GM21447 (cell line): Measurements from ENCODE around the gene TAF4.
A peak's percentile ranks its signal among the peaks of the same experiment; 100 is the strongest.
"Not testable (repeated sequence)": the region's sequence is repeated elsewhere in the genome, so short reads cannot be mapped to it uniquely, and the experiment has no call there.

Experiments used
- ATAC-seq: cut with Tn5 transposase; IDR thresholded peaks from one replicate; pipeline ENCODE4 v1.9.1; 2021; ENCODE audit not compliant: unreplicated experiment

Gene TAF4, protein sequence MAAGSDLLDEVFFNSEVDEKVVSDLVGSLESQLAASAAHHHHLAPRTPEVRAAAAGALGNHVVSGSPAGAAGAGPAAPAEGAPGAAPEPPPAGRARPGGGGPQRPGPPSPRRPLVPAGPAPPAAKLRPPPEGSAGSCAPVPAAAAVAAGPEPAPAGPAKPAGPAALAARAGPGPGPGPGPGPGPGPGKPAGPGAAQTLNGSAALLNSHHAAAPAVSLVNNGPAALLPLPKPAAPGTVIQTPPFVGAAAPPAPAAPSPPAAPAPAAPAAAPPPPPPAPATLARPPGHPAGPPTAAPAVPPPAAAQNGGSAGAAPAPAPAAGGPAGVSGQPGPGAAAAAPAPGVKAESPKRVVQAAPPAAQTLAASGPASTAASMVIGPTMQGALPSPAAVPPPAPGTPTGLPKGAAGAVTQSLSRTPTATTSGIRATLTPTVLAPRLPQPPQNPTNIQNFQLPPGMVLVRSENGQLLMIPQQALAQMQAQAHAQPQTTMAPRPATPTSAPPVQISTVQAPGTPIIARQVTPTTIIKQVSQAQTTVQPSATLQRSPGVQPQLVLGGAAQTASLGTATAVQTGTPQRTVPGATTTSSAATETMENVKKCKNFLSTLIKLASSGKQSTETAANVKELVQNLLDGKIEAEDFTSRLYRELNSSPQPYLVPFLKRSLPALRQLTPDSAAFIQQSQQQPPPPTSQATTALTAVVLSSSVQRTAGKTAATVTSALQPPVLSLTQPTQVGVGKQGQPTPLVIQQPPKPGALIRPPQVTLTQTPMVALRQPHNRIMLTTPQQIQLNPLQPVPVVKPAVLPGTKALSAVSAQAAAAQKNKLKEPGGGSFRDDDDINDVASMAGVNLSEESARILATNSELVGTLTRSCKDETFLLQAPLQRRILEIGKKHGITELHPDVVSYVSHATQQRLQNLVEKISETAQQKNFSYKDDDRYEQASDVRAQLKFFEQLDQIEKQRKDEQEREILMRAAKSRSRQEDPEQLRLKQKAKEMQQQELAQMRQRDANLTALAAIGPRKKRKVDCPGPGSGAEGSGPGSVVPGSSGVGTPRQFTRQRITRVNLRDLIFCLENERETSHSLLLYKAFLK

DNA sequence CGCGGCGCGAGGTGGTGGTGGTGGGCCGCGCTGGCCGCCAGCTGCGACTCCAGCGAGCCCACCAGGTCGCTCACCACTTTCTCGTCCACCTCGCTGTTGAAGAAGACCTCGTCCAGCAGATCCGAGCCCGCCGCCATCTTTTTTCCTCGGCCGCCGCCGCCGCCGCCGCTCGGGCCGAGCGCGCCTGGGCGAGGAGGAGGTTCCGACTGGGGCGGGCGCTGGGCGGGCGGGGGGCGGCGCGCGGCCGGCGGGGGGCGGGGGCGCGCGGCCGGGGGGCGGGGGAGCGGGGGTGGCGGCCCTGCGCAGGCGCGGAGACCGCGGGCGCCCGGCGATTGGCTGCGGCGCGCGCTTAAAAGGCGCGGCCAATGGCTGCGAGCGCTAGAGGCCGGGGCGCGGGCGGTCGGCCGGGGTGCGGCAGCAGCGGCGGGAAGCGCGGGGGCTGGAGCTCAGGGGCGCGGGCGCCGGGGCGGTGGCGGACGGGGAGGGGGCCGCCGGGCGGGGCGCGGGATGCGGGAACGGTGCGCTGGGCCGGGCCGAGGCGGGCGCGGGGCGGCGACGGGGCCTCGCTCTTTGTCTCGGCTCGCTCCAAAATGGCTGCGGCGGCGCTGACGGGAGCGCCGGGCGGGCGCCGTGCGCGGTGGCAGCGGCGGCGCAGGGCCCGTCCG is at the start of gene TAF4:
Gene TAF4 (minus strand): TSS at position 208 of the 665 bp plus-strand sequence. CDS start 71 bp downstream, at position 137.
- peak; percentile 56 for ATAC-seq

DNA sequence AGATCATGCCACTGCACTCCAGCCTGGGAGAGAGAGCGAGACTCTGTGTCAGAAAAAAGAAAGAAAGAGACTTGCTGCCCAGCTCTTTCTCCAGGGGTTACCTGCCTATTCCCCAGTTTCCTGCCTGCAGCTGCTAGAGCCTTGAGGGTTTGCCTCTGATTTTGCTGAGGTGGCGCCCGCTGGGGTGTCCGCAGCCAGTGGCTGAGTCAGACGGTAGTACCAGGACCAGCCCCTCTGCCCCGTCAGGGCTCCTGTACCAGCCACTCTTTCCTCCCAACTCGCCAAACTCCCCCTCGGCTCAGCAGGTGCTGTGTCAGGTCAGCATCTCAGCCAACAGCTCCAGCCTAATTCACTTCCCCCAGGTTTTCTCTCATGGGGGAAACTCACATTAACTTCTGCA is 49.2 kb upstream of the TAF4 start:
- ATAC-seq, result no peak

GRCh38 chr20:62112368-62112767 is 46.7 kb upstream of the TAF4 start:
- ATAC-seq, result no peak

DNA sequence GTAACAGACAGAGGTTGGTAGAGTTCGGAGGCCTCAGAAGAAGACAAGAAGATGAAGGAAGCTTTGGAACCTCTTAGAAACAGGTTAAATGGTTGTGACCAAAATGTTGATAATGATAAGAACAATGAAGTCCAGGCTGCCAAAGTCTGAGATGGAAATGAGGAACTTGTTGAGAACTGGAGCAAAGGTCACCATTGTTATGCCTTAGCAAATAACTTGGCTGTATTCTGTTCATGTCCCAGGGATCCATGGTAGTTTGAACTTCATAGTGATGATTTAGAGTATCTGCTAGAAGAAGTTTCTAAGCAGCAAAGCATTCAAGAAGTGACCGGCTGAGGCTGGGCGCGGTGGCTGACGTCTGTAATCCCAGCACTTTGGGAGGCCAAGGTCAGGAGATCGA is 45.5 kb upstream of the TAF4 start:
- ATAC-seq, result no peak

DNA sequence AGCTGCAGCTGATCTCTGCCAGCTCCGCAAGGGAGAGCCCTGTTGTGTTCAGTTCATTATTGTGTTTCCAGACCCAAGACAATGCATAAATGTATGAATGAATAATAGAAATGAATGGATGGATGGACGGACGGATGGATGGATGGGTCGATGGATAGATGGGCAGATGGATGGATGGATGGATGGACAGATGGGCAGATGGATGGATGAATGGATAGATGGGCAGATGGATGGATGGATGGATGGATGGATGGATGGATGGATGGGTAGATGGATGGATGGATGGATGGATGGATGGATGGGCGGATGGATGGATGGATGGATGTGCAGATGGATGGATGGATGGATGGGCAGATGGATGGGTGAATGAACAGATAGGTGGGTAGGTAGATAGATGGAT is 39.9 kb upstream of the TAF4 start:
- no peak for ATAC-seq

DNA sequence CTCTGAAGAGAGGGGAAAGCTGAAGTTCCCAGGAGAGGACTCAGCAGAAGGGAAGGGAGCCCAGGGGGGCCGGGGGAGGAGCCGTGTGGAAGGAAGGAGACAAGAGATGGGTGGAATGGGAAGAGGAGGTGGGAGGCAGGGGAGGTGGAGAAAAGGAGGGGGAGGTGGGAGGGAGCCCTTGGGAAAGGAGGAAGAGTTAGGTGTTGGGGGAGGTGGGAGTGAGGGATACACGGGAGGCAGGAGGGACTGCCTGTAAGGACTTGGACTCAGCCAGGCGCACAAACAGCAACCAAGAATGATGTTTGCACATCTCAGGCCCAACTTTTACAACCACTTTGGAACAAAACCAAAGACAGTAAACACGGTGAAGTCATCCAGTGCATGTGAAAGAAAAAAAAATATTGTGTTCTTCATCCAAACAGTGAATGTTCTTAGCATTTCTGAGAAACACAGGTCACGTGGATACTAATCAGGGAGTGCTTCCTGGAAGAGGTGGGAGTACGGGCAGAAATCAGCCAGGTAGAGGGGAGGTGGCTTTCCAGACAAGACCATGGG is 39.2 kb upstream of the TAF4 start:
- no peak for ATAC-seq

DNA sequence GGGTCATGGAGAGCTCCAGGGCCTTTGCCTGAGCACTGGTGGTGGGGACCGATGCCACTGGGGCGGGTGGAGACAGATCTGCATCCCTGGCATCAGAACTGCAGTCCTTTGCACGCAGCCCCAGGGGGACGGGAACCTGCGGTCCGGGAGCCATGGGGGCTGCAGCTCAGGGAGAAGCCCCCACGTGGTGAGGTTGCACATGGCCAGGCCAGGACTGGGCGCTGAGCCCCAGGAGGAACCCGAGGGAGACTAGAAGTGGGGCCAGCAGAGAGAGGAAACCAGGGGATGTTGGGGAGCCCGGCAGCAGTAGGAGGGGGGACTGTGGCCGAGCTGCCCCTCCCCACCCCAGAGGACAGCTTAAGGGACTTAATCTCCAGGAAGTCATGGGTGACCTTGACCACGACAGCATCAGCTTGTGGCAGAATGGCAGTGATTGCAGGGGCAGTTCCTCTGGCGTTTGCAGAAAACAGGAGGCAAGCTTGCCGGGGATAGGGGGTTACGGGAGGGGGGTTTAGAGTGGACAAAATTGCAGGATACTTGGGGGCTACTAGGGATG is 38.6 kb upstream of the TAF4 start:
- no peak for ATAC-seq

- ATAC-seq, result no peak
Measured at GRCh38 chr20:62103508-62104233, 38.0 kb upstream of the TAF4 start.

GRCh38 chr20:62101078-62101477 is 35.4 kb upstream of the TAF4 start:
- no peak for ATAC-seq

- ATAC-seq, result no peak
Measured at GRCh38 chr20:62097881-62098407, 32.3 kb upstream of the TAF4 start.

- ATAC-seq, result no peak
Measured at GRCh38 chr20:62096421-62097380, 31.0 kb upstream of the TAF4 start.

DNA sequence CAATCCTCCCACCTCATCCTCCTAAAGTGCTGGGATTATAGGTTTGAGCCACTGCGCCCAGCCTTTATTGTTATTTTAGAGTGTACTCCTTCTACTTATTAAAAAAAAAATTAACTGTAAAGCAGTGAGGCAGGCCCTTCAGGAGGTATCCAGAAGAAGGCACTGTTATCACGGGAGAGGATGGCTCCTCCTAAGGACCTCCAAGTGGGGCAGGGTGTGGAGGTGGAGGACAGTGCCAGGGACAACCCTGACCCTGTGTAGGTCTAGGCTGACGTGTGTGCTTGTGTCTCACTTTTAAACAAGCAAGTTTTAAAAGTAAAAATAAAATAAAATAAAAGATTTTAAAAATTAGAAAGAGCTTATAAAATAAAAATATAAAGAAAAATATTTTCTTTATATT is 23.7 kb upstream of the TAF4 start:
- no peak for ATAC-seq

DNA sequence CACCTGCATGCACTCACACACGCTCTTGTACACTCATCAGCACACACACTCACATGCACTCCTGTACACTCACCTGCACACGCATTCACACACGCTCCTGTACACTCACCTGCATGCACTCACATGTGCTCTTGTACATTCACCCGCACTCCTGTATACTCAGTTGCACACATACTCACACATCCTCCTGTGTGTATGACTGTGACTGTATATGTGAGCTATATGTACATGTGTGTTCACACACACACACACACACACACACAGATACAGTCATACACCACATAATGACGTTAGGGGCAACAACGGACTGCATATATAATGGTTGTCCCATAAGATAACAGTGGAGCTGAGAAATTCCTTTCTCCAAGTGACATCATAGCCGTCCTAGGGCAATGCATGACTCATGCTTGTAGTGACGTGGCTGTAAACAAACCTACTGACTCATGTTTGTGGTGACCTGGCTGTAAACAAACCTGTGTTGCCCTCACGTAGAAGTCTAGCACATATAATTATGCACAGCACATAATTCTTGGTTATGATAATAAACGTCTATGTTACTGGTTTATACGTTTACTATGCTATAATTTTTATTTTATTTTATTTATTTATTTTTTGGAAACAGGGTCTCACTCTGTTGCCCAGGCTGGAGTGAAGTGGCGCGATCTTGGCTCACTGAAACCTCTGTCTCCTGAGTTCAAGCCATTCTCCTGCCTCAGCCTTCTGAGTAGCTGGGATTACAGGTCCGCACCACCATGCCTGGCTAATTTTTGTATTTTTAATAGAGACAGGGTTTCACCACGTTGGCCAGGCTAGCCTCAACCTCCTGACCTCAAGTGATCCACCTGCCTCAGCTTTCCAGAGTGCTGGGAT is 22.8 kb upstream of the TAF4 start:
- ATAC-seq, result no peak

- ATAC-seq, result no peak
Measured at GRCh38 chr20:62087632-62088031, 22.0 kb upstream of the TAF4 start.

DNA sequence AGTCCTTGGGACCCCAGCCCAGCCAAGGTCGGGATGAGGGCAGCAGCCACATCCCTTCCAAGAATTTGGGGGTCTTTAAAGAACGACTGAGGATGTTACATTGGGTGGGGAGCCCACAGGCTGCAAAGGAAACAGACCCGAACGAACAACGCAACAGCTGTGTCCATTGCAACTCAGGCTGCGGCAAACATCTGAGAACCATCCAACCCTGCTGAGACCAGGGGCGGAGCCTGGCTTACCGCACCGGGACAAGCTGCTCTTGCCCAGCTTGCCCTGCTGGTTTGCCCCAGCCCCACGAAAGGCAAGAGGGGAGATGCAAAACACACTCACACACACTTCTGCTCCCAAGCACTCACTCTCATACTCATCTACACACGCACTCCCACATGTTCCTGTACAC is 21.5 kb upstream of the TAF4 start:
- ATAC-seq, result no peak

GRCh38 chr20:62085206-62085605 is 19.5 kb upstream of the TAF4 start:
- ATAC-seq, result no peak

- not testable (repeated sequence) for ATAC-seq
Measured at GRCh38 chr20:62084224-62084623, 18.5 kb upstream of the TAF4 start.
